Stimulated activated CD4-positive, alpha-beta T cell treated with anti-CD3 and anti-CD28 coated beads, Interleukin-4, amount 100 ng/mL, for 48 hours (primary cell): ENCODE measurements around the gene CNTD1.
A peak's percentile ranks its signal among the peaks of the same experiment; 100 is the strongest.
"Not testable (repeated sequence)": the region's sequence is repeated elsewhere in the genome, so short reads cannot be mapped to it uniquely, and the experiment has no call there.

ENCODE experiments used
- DNase-seq, 2 donors: peaks; one replicate each; pipeline ENCODE4 v3.0.0-alpha.2; 2020; ENCODE audit warnings: low read depth in 2 of 2

CNTD1 gene

GRCh38 chr17:42845918-42846593 lies 47.4 kb downstream of the CNTD1 start:
- peak in 1 of 2 donors; percentile 51 for DNase-seq

GRCh38 chr17:42846594-42847280 lies 48.1 kb downstream of the CNTD1 start:
- no peak for DNase-seq

GRCh38 chr17:42848093-42848492 lies 49.4 kb downstream of the CNTD1 start:
- DNase-seq = no peak

GRCh38 chr17:42849031-42849430 lies 50.4 kb downstream of the CNTD1 start:
- DNase-seq = no peak

- no peak for DNase-seq
Observed at GRCh38 chr17:42849451-42850181, 51.0 kb downstream of the CNTD1 start.

- no peak for DNase-seq
Observed at GRCh38 chr17:42850954-42851353, 52.3 kb downstream of the CNTD1 start, which contains the start of gene AOC3. Gene AOC3, plus strand, starts transcription at chr17:42851199. Its CDS starts 145 bp downstream, at chr17:42851344.

GRCh38 chr17:42851371-42852240 lies 52.9 kb downstream of the CNTD1 start:
- DNase-seq = not testable (repeated sequence)

- no peak for DNase-seq
Observed at GRCh38 chr17:42852351-42852750, 53.7 kb downstream of the CNTD1 start.

- DNase-seq = no peak
Observed at GRCh38 chr17:42853004-42853403, 54.3 kb downstream of the CNTD1 start.

- no peak for DNase-seq
Observed at GRCh38 chr17:42853597-42853967, 54.9 kb downstream of the CNTD1 start.

GRCh38 chr17:42853968-42854790 lies 55.5 kb downstream of the CNTD1 start:
- no peak for DNase-seq

GRCh38 chr17:42855048-42855596 lies 56.5 kb downstream of the CNTD1 start:
- DNase-seq = no peak

- DNase-seq = not testable (repeated sequence)
Observed at GRCh38 chr17:42856093-42856492, 57.4 kb downstream of the CNTD1 start.

GRCh38 chr17:42856516-42856915 lies 57.9 kb downstream of the CNTD1 start:
- not testable (repeated sequence) for DNase-seq

- no peak for DNase-seq
Observed at GRCh38 chr17:42857389-42857788, 58.7 kb downstream of the CNTD1 start.
